Measurements from ENCODE around the gene HDAC4. TPM values are rescaled to one million over a fixed set of nuclear protein-coding genes. Genes with fewer than 3 reads are reported as not detected.

The HDAC4 gene
- total and polyA plus RNA-seq, 2 donors (not counting 1 experiment from before 2014, with no cell fraction given): 13.5 to 46.0 TPM

DNA sequence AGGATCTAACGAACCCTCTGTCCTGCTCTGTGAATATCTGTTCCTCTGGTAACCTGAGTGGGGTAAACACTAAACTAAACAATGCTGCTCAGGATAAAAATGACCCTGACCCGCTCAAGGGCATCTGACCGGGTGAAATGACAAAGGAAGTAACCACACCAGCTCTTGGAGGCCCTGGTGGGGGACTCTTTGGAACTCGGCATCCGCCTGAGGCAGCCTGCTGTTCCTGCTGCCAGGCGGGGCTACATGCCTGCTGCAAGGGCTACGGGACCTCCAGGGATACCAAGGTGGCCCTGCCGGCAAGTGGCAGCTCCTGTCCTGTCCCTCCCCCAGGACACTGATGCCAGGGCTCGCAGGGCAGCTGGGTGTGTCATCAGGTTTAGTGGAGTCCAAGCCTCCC lies 273.3 kb downstream of the HDAC4 start:
- Histone ChIP-seq H3K9me3 (ENCODE audit: control extremely low read depth in 1 of 3, control insufficient read depth in 2 of 3, insufficient read depth in 1 of 3, low read length in 2 of 3) (peaks cover 0 to 9% (median 0%) of the 10 kb centered on the region in 3 donors), H3K4me2 (replicated peaks; ENCODE audit: low read depth, low read length, poor library complexity, severe bottlenecking) (no peak overlapping the region), H3K27ac (ENCODE audit: low read length in 2 of 2) (no peak overlapping the region), H3K4me3 (ENCODE audit: control extremely low read depth in 1 of 5, extremely low read depth in 1 of 5, insufficient read depth in 1 of 5, low read depth in 2 of 5, low read length in 4 of 5) (no peak overlapping the region), H3K36me3 (replicated peaks in 1 of 2; ENCODE audit: control extremely low read depth in 1 of 2, control insufficient read depth in 1 of 2, extremely low read depth in 1 of 2, insufficient read depth in 2 of 2, low read length in 1 of 2) (peaks cover 4 to 28% of the 10 kb centered on the region in 2 experiments), H3K79me2 (ENCODE audit: control insufficient read depth, insufficient read depth, low read length) (no peaks in the 10 kb centered on the region), H3K27me3 (replicated peaks in 1 of 4; ENCODE audit: control extremely low read depth in 1 of 4, control insufficient read depth in 3 of 4, insufficient read depth in 4 of 4, low read length in 3 of 4) (no peaks in the 10 kb centered on the region), H2AFZ (ENCODE audit: insufficient read depth, low read depth, low read length, poor library complexity, severe bottlenecking) (no peak overlapping the region), H3K4me1 (ENCODE audit: control insufficient read depth in 2 of 2, insufficient read depth in 2 of 2, low read length in 2 of 2) (no peaks in the 10 kb centered on the region), H4K20me1 (ENCODE audit: control insufficient read depth, insufficient read depth, low read length, poor library complexity, severe bottlenecking) (no peaks in the 10 kb centered on the region), H3K9ac (ENCODE audit: low read length) (no peak overlapping the region)
- no peak overlapping the region for H3K27ac Mint-ChIP-seq
- WGBS (ENCODE audit: insufficient coverage): 93% methylated on average over 9 of the region's 9 CpGs
- no peak overlapping the region for H3K4me3 Mint-ChIP-seq
- ATAC-seq (ENCODE audit: low read depth) (no peak), DNase-seq (no peak)
- POLR2A ChIA-PET: no interaction called here
- intact Hi-C loops (cut with micrococcal nuclease): no loop called here
- CTCF ChIA-PET: no interaction called here
- H3K27me3 Mint-ChIP-seq: no peaks in the 10 kb centered on the region
- H3K4me1 Mint-ChIP-seq: no peaks in the 10 kb centered on the region
- no peak for TF ChIP-seq EZH2 (IDR thresholded peaks at IDR 0.05; ENCODE audit: borderline replicate concordance, insufficient read depth, low read depth, low read length, poor library complexity, severe bottlenecking)
- H3K9me3 Mint-ChIP-seq (ENCODE audit: insufficient read depth): no peaks in the 10 kb centered on the region

DNA sequence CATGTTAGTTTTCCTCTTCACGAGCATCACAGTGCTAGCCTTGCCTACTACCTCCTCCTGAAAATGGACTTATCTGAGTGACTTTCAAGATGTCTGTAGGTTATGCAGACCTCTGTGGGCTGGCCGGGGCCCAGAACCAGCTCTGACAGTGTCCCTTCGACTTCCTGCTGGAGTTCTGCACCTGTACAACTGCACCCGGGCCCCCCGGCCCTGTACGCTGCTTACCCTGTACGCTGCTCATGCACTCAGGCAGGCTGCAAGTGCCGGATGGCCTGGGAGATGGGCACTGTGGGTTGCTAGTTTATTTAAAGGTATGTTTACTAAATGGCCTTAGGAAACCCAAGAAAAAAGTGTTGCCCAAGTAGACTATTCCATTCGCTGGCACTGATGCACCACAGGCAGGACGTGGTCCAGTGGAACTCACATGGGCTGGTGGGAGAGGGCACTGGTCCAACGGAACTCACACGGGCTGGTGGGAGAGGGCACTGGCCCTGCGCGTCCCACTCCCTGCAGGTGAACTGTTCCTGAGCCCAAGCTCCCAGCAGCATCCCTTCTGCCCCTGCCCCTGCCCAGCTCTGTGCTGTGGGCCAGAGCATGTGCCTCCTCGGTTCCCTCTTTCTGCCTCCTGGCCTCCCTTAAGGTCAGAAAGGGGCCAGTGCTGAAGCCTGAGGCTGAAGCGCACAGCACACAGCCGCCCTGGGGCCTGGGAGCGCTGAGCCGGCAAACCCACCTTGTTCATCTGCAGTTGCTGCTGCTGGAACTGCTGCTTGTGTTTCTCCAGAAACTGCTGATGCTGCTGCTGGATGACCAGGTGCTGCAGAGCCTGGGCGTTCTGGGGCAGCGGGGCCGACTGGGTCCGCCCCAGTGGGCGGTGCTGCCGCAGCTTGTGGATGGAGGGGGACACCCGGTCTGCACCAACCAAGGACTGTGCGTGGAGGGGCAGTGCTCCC lies 274.8 kb downstream of the HDAC4 start:
- no peak overlapping the region for H3K4me3 ChIP-seq (ENCODE audit: control extremely low read depth in 1 of 5, extremely low read depth in 1 of 5, insufficient read depth in 1 of 5, low read depth in 2 of 5, low read length in 4 of 5)
- Mint-ChIP-seq H3K4me3 (no peak overlapping the region), H3K9me3 (ENCODE audit: insufficient read depth) (no peaks in the 10 kb centered on the region), H3K4me1 (no peaks in the 10 kb centered on the region), H3K27ac (no peak overlapping the region), H3K27me3 (no peaks in the 10 kb centered on the region)
- H3K4me2 ChIP-seq (replicated peaks; ENCODE audit: low read depth, low read length, poor library complexity, severe bottlenecking): no peak overlapping the region
- whole genome bisulfite sequencing (ENCODE audit: insufficient coverage): 96% methylated on average over 26 of the region's 27 CpGs
- TF ChIP-seq EZH2 (IDR thresholded peaks at IDR 0.05; ENCODE audit: borderline replicate concordance, insufficient read depth, low read depth, low read length, poor library complexity, severe bottlenecking) (no peak), CTCF (IDR thresholded peaks at IDR 0.05) (no peak)
- intact Hi-C loops (cut with micrococcal nuclease): no loop called here
- H3K27ac ChIP-seq (ENCODE audit: low read length in 2 of 2): no peak overlapping the region
- DNase-seq (no peak), ATAC-seq (ENCODE audit: low read depth) (no peak)
- no peaks in the 10 kb centered on the region for H3K4me1 ChIP-seq (ENCODE audit: control insufficient read depth in 2 of 2, insufficient read depth in 2 of 2, low read length in 2 of 2)
- H3K9me3 ChIP-seq (ENCODE audit: control extremely low read depth in 1 of 3, control insufficient read depth in 2 of 3, insufficient read depth in 1 of 3, low read length in 2 of 3): peaks cover 0 to 9% (median 0%) of the 10 kb centered on the region in 3 donors
- H3K36me3 ChIP-seq (replicated peaks in 1 of 2; ENCODE audit: control extremely low read depth in 1 of 2, control insufficient read depth in 1 of 2, extremely low read depth in 1 of 2, insufficient read depth in 2 of 2, low read length in 1 of 2): peaks cover 4 to 19% of the 10 kb centered on the region in 2 experiments
- H4K20me1 ChIP-seq (ENCODE audit: control insufficient read depth, insufficient read depth, low read length, poor library complexity, severe bottlenecking): no peaks in the 10 kb centered on the region
- H3K79me2 ChIP-seq (ENCODE audit: control insufficient read depth, insufficient read depth, low read length): no peaks in the 10 kb centered on the region
- no peak overlapping the region for H3K9ac ChIP-seq (ENCODE audit: low read length)
- no peak overlapping the region for H2AFZ ChIP-seq (ENCODE audit: insufficient read depth, low read depth, low read length, poor library complexity, severe bottlenecking)
- H3K27me3 ChIP-seq (replicated peaks in 1 of 4; ENCODE audit: control extremely low read depth in 1 of 4, control insufficient read depth in 3 of 4, insufficient read depth in 4 of 4, low read length in 3 of 4): no peaks in the 10 kb centered on the region
- ChIA-PET POLR2A (no interaction called here), CTCF (no interaction called here)
